Tibial nerve (tissue), 4 donors: ENCODE measurements around the gene B3GNT5.

Experiments
- EP300 ChIP-seq, 2 donors: sonication (generic); formaldehyde crosslinking; IDR thresholded peaks; one replicate each; pipeline ENCODE4 v1.6.1; 2017; ENCODE audit warnings: antibody characterized with exemption in 2 of 2, mild to moderate bottlenecking in 1 of 2
- POLR2A ChIP-seq, 2 donors: fragments of 450-650 bp; IDR thresholded peaks; one replicate each; pipeline ENCODE4 v1.6.1; 2017; ENCODE audit warnings: antibody characterized with exemption in 2 of 2, mild to moderate bottlenecking in 2 of 2, moderate library complexity in 2 of 2
- TF ChIP-seq, protein P1 (sequence below), 5 experiments: fragments of 200-600 bp in 3 of 5; fragments of 450-650 bp in 2 of 5; sonication (generic) in 3 of 5; IDR thresholded peaks; one replicate each; pipeline ENCODE4 v1.5.1; 2016 to 2019; ENCODE audit warnings: antibody characterized with exemption in 5 of 5, mild to moderate bottlenecking in 3 of 5, moderate library complexity in 2 of 5

DNA sequence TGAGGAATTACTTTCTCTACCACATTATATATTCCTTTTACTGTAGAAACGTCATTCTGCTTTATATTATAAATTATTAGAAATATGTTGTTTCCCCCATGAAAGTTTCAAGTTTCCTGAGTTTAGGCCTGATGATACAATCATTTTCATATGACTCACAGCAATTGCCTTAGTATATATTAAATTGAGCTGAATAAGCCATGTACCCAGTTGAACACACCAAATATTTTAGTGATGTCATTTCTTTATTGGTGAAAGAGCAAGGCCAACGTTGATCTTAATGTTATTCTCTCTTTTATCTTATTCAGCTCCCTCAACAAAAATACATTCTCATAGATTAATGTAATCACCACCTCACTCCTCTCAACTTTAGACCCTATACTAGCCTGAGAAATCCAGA lies 30.8 kb downstream of the B3GNT5 start:
- TF ChIP-seq, protein P1, sequence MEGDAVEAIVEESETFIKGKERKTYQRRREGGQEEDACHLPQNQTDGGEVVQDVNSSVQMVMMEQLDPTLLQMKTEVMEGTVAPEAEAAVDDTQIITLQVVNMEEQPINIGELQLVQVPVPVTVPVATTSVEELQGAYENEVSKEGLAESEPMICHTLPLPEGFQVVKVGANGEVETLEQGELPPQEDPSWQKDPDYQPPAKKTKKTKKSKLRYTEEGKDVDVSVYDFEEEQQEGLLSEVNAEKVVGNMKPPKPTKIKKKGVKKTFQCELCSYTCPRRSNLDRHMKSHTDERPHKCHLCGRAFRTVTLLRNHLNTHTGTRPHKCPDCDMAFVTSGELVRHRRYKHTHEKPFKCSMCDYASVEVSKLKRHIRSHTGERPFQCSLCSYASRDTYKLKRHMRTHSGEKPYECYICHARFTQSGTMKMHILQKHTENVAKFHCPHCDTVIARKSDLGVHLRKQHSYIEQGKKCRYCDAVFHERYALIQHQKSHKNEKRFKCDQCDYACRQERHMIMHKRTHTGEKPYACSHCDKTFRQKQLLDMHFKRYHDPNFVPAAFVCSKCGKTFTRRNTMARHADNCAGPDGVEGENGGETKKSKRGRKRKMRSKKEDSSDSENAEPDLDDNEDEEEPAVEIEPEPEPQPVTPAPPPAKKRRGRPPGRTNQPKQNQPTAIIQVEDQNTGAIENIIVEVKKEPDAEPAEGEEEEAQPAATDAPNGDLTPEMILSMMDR (IDR thresholded peaks at IDR 0.05): no peak
- TF ChIP-seq POLR2A (IDR thresholded peaks at IDR 0.05) (no peak), EP300 (IDR thresholded peaks at IDR 0.05) (no peak)
